Endothelial cell of umbilical vein (primary cell): ENCODE results near the gene OSBP2. TPM values are rescaled to one million over a fixed set of nuclear protein-coding genes. Genes with fewer than 3 reads are reported as not detected.

ENCODE experiments used
- BruUV-seq: library from RNA; stranded (reverse); fragments of 400-500 nt; replicated peaks from 2 replicates; lab custom pipeline; 2021; lab: Mats Ljungman, UMichigan
- CTCF ChIA-PET: fragments of 300-600, 350-600 bp; sonication (Branson Sonifier 250); formaldehyde crosslinking; loops from one replicate; lab custom pipeline; 2021; ENCODE audit warnings: antibody characterized with exemption, inconsistent platforms; lab: Charles Lee
- POLR2A ChIA-PET: fragments of 300-600, 350-600 bp; sonication (Branson Sonifier 250); formaldehyde crosslinking; loops from one replicate; lab custom pipeline; 2021; ENCODE audit warnings: antibody characterized with exemption, inconsistent platforms; lab: Charles Lee
- DNase-seq: peaks from one replicate; pipeline ENCODE4 v3.0.0-alpha.2; 2011; ENCODE audit warnings: low read depth, low spot score
- FAIRE-seq: peaks from 2 replicates; lab custom pipeline; 2011; peaks lifted over from hg19 to GRCh38; lab: Jason Lieb, UNC
- H2AFZ ChIP-seq: 2 replicates; pipeline ENCODE4 v1.6.0; 2012; ENCODE audit warnings: low read depth, low read length, control low read depth, inconsistent platforms
- H3K27ac ChIP-seq: 2 replicates; pipeline ENCODE4 v1.5.1; 2011; ENCODE audit warnings: low read depth, mild to moderate bottlenecking, control low read depth, low read length, moderate library complexity; ENCODE audit not compliant: insufficient read depth
- H3K27me3 ChIP-seq, 2 experiments: 2 replicates each; pipeline versions ENCODE4 v1.6.0 to v1.6.1; 2011; ENCODE audit warnings: low read length in 2 of 2, mixed read lengths in 1 of 2; ENCODE audit not compliant: control insufficient read depth in 2 of 2, insufficient read depth in 2 of 2
- H3K36me3 ChIP-seq, 2 experiments: 2 replicates in 1 of 2; 3 replicates in 1 of 2; pipeline ENCODE4 v1.5.1; 2011; ENCODE audit warnings: low read length in 2 of 2, mild to moderate bottlenecking in 1 of 2, moderate library complexity in 1 of 2; ENCODE audit not compliant: control insufficient read depth in 2 of 2, insufficient read depth in 2 of 2; ENCODE audit errors: extremely low read depth in 1 of 2
- H3K4me1 ChIP-seq: 3 replicates; pipeline ENCODE4 v1.5.1; 2011; ENCODE audit warnings: mild to moderate bottlenecking, low read length; ENCODE audit not compliant: control insufficient read depth, insufficient read depth; ENCODE audit errors: extremely low read depth
- H3K4me2 ChIP-seq: 2 replicates; pipeline ENCODE4 v1.6.1; 2011; ENCODE audit warnings: low read length, control low read depth, mixed read lengths; ENCODE audit not compliant: insufficient read depth
- H3K4me3 ChIP-seq, 3 experiments: fragments of 200-600 bp in 1 of 3; sonication (generic), shearing (Covaris generic) in 1 of 3; replicated peaks in 1 of 3; 2 replicates each; pipeline ENCODE4 v1.5.1; 2011 to 2016; ENCODE audit warnings: control low read depth in 3 of 3, low read length in 3 of 3, mild to moderate bottlenecking in 2 of 3, inconsistent platforms in 1 of 3, low read depth in 1 of 3, moderate library complexity in 1 of 3; ENCODE audit not compliant: insufficient read depth in 1 of 3
- H3K79me2 ChIP-seq: 2 replicates; pipeline ENCODE4 v1.6.0; 2012; ENCODE audit warnings: low read length, inconsistent platforms; ENCODE audit not compliant: control insufficient read depth, insufficient read depth
- H3K9ac ChIP-seq: replicated peaks from 2 replicates; pipeline ENCODE3; 2011; ENCODE audit warnings: low read length, control low read depth; ENCODE audit not compliant: insufficient read depth; ENCODE audit errors: extremely low read depth
- H3K9me1 ChIP-seq: replicated peaks from 3 replicates; pipeline ENCODE4 v1.6.0; 2011; ENCODE audit warnings: mild to moderate bottlenecking, low read length; ENCODE audit not compliant: control insufficient read depth, insufficient read depth; ENCODE audit errors: extremely low read depth
- H3K9me3 ChIP-seq: replicated peaks from 2 replicates; pipeline ENCODE4 v1.5.1; 2012; ENCODE audit warnings: low read length, inconsistent platforms; ENCODE audit not compliant: control insufficient read depth, insufficient read depth
- H4K20me1 ChIP-seq: replicated peaks from 2 replicates; pipeline ENCODE3; 2011; ENCODE audit warnings: mild to moderate bottlenecking, low read length; ENCODE audit not compliant: control insufficient read depth, insufficient read depth; ENCODE audit errors: extremely low read depth
- CTCF ChIP-seq, 2 donors: IDR thresholded peaks; 1 replicate in 1 of 2; 2 replicates in 1 of 2; pipeline ENCODE4 v1.5.1; 2011; ENCODE audit warnings: low read length in 2 of 2, mild to moderate bottlenecking in 2 of 2, moderate library complexity in 2 of 2, control low read depth in 1 of 2, inconsistent platforms in 1 of 2, low read depth in 1 of 2; ENCODE audit not compliant: insufficient read depth in 1 of 2; ENCODE audit errors: extremely low read depth in 1 of 2
- EZH2 ChIP-seq: IDR thresholded peaks from 2 replicates; pipeline ENCODE4 v1.6.1; 2012; ENCODE audit warnings: borderline replicate concordance, low read depth, mild to moderate bottlenecking, moderate library complexity, low read length, inconsistent platforms; ENCODE audit not compliant: severe bottlenecking
- GATA2 ChIP-seq: IDR thresholded peaks from 2 replicates; pipeline ENCODE4 v1.7.0; 2011; ENCODE audit warnings: low read depth, mild to moderate bottlenecking, moderate library complexity, mixed read lengths, low read length; ENCODE audit not compliant: insufficient read length, insufficient read depth
- JUN ChIP-seq: IDR thresholded peaks from 2 replicates; pipeline ENCODE4 v1.6.1; 2011; ENCODE audit warnings: borderline replicate concordance, low read depth; ENCODE audit not compliant: insufficient read length, insufficient read depth
- MAX ChIP-seq: IDR thresholded peaks from 2 replicates; pipeline ENCODE4 v1.6.1; 2011; ENCODE audit not compliant: insufficient read depth, insufficient read length
- MYC ChIP-seq: IDR thresholded peaks from one replicate; pipeline ENCODE4 v1.6.1; 2011; ENCODE audit warnings: mild to moderate bottlenecking, low read depth, low read length
- POLR2A ChIP-seq: IDR thresholded peaks from 2 replicates; pipeline ENCODE4 v1.6.1; 2012; ENCODE audit warnings: low read depth, mild to moderate bottlenecking, control low read depth, low read length
- dilution Hi-C: fragments of 300-500 bp; cut with MboI; formaldehyde crosslinking; loops from one replicate; pipeline ENCODE4 v1.15.0; 2019; ENCODE audit warnings: low sequenced_read_pairs; ENCODE audit not compliant: extremely low pct_ligation_motif_present
- intact Hi-C: fragments of 100-400 bp; cut with micrococcal nuclease; formaldehyde crosslinking; loops from one replicate; pipeline ENCODE4 v1.10.0; 2022
- polyA plus RNA-seq, 4 experiments: library from polyadenylated mRNA; depleted of rRNA in 3 of 4; stranded (reverse) in 3 of 4; unstranded in 1 of 4; fragments of >200 nt; gene quantifications; 2 replicates each; pipeline versions ENCODE4 v1.2.1 to v1.2.3, GENCODE V29; 2011 to 2012; ENCODE audit warnings: missing spikeins in 1 of 4
- total RNA-seq: library from RNA; stranded (reverse); gene quantifications from 2 replicates; pipeline ENCODE4 v1.2.3, GENCODE V29; 2021

OSBP2 gene
- total and polyA plus RNA-seq, 2 donors (not counting 3 experiments of a cell fraction or from before 2014, with no cell fraction given), result 4.1 to 7.5 TPM

GRCh38 chr22:30681831-30682230 is 12.8 kb upstream of the OSBP2 start:
- no TSS peak for BruUV-seq
- dilution Hi-C loops, result no loop called here
- intact Hi-C loops, result no loop called here
- H3K4me1 ChIP-seq, result no peaks in the 10 kb centered on the region
- H3K9me1 ChIP-seq, result no peaks in the 10 kb centered on the region
- no peak overlapping the region for H3K4me2 ChIP-seq
- H3K36me3 ChIP-seq, result no peaks in the 10 kb centered on the region
- no peaks in the 10 kb centered on the region for H3K79me2 ChIP-seq
- DNase-seq (no peak), FAIRE-seq (no peak)
- no peak overlapping the region for H3K9ac ChIP-seq
- H2AFZ ChIP-seq, result no peak overlapping the region
- H4K20me1 ChIP-seq, result no peaks in the 10 kb centered on the region
- no peak overlapping the region for H3K4me3 ChIP-seq
- TF ChIP-seq POLR2A (no peak), EZH2 (no peak)
- CTCF ChIA-PET, result interaction anchor here (1.6 to 2.3 kb wide), 2 partner anchors 47 to 73 kb away, joined by 6 to 8 read pairs; partner anchors contain the start of gene SLC35E4
- POLR2A ChIA-PET, result no interaction called here
- H3K9me3 ChIP-seq, result no peaks in the 10 kb centered on the region
- H3K27ac ChIP-seq, result no peak overlapping the region
- H3K27me3 ChIP-seq, result no peaks in the 10 kb centered on the region

GRCh38 chr22:30685178-30685577 is 9.5 kb upstream of the OSBP2 start:
- DNase-seq (no peak), FAIRE-seq (no peak)
- H3K9me1 ChIP-seq, result no peaks in the 10 kb centered on the region
- POLR2A ChIA-PET, result no interaction called here
- H3K79me2 ChIP-seq, result no peaks in the 10 kb centered on the region
- dilution Hi-C loops, result no loop called here
- H3K36me3 ChIP-seq, result no peaks in the 10 kb centered on the region
- H3K9ac ChIP-seq, result no peak overlapping the region
- H4K20me1 ChIP-seq, result no peaks in the 10 kb centered on the region
- H3K4me1 ChIP-seq, result no peaks in the 10 kb centered on the region
- no peak for TF ChIP-seq EZH2
- no peak for TF ChIP-seq MAX
- no peak for TF ChIP-seq MYC
- no peak for TF ChIP-seq JUN
- TF ChIP-seq GATA2, result no peak
- no peak for TF ChIP-seq CTCF (IDR thresholded peaks at IDR 0.05; ENCODE audit: extremely low read depth in 1 of 2, insufficient read depth in 1 of 2, low read depth in 1 of 2, low read length in 2 of 2)
- H3K4me3 ChIP-seq, result no peak overlapping the region
- no peak overlapping the region for H3K27ac ChIP-seq
- H3K9me3 ChIP-seq, result no peaks in the 10 kb centered on the region
- BruUV-seq, result no TSS peak
- H3K27me3 ChIP-seq, result no peaks in the 10 kb centered on the region
- CTCF ChIA-PET, result interaction anchor here (1.7 kb wide), 2 partner anchors 30 to 70 kb away, joined by 3 to 5 read pairs; no protein-coding TSS in a partner anchor
- H2AFZ ChIP-seq, result no peak overlapping the region
- no peak overlapping the region for H3K4me2 ChIP-seq
- intact Hi-C loops, result no loop called here
